Astrocyte of the hippocampus (primary cell): ENCODE measurements around the gene SKI.
A peak's percentile ranks its signal among the peaks of the same experiment; 100 is the strongest.

Experiments
- DNase-seq: peaks from one replicate; pipeline ENCODE4 v3.0.0; 2011; ENCODE audit warnings: low read depth, low spot score

Gene SKI

GRCh38 chr1:2274929-2275475, 46.9 kb downstream of the SKI start:
- DNase-seq, result no peak

GRCh38 chr1:2275796-2276536, 47.8 kb downstream of the SKI start:
- no peak for DNase-seq

- DNase-seq, result peak; percentile 47
Observed at GRCh38 chr1:2276803-2277580, 48.9 kb downstream of the SKI start.

GRCh38 chr1:2277741-2278488, 49.8 kb downstream of the SKI start:
- no peak for DNase-seq

- DNase-seq, result no peak
Observed at GRCh38 chr1:2278591-2279209, 50.6 kb downstream of the SKI start.

GRCh38 chr1:2279210-2279639, 51.1 kb downstream of the SKI start:
- DNase-seq, result peak; percentile 97

- DNase-seq, result no peak
Observed at GRCh38 chr1:2279817-2280216, 51.7 kb downstream of the SKI start.

GRCh38 chr1:2282556-2283270, 54.6 kb downstream of the SKI start:
- no peak for DNase-seq

GRCh38 chr1:2283371-2283990, 55.4 kb downstream of the SKI start:
- no peak for DNase-seq

GRCh38 chr1:2283991-2284895, 56.1 kb downstream of the SKI start:
- DNase-seq, result no peak

- DNase-seq, result no peak
Observed at GRCh38 chr1:2284932-2285331, 56.8 kb downstream of the SKI start.

GRCh38 chr1:2286923-2287322, 58.8 kb downstream of the SKI start:
- DNase-seq, result no peak

GRCh38 chr1:2287649-2288048, 59.5 kb downstream of the SKI start:
- no peak for DNase-seq

- DNase-seq, result no peak
Observed at GRCh38 chr1:2288311-2288710, 60.2 kb downstream of the SKI start.

- DNase-seq, result no peak
Observed at GRCh38 chr1:2288816-2289536, 60.9 kb downstream of the SKI start.

GRCh38 chr1:2289607-2290006, 61.5 kb downstream of the SKI start:
- no peak for DNase-seq

- no peak for DNase-seq
Observed at GRCh38 chr1:2290171-2290578, 62.1 kb downstream of the SKI start.

- DNase-seq, result peak; percentile 98
Observed at GRCh38 chr1:2290595-2291510, 62.7 kb downstream of the SKI start.
